ENCODE measurements around the gene RBFOX1.

DNA sequence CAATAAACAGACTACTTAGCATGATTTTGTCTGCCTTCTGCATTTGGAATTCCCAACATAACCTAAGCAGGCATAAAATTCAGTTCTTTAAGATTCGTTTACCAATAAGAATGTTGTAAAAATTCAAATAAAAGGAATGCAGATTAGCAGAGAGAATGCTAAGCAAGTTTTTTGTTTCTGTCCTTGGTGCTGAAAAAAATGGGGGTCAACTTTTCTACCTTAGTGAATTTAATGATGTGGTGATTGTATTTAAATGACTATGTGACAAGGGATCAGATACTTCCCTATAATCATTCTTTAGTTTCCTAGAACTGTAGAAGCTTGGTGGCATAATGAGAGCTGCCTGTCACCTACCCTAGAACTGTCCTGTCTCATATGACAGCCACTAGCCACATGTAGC, 159.5 kb downstream of the RBFOX1 start:
- TF ChIP-seq, protein P1, sequence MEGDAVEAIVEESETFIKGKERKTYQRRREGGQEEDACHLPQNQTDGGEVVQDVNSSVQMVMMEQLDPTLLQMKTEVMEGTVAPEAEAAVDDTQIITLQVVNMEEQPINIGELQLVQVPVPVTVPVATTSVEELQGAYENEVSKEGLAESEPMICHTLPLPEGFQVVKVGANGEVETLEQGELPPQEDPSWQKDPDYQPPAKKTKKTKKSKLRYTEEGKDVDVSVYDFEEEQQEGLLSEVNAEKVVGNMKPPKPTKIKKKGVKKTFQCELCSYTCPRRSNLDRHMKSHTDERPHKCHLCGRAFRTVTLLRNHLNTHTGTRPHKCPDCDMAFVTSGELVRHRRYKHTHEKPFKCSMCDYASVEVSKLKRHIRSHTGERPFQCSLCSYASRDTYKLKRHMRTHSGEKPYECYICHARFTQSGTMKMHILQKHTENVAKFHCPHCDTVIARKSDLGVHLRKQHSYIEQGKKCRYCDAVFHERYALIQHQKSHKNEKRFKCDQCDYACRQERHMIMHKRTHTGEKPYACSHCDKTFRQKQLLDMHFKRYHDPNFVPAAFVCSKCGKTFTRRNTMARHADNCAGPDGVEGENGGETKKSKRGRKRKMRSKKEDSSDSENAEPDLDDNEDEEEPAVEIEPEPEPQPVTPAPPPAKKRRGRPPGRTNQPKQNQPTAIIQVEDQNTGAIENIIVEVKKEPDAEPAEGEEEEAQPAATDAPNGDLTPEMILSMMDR (IDR thresholded peaks at IDR 0.05) = no peak
- no peak for TF ChIP-seq POLR2A (IDR thresholded peaks at IDR 0.05)

All from lower leg skin (tissue), 3 donors.